ENCODE measurements around the gene IMMP2L.
"Not testable (repeated sequence)": the region's sequence is repeated elsewhere in the genome, so short reads cannot be mapped to it uniquely, and the experiment has no call there.

Gene IMMP2L

DNA sequence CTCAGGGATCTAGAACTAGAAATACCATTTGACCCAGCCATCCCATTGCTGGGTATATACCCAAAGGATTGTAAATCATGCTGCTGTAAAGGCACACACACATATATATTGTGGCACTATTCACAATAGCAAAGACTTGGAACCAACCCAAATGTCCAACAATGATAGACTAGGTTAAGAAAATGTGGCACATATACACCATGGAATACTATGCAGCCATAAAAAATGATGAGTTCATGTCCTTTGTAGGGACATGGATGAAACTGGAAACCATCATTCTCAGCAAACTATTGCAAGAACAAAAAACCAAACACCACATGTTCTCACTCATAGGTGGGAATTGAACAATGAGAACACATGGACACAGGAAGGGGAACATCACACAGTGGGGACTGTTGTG lies 56.9 kb downstream of the IMMP2L start:
- DNase-seq: not testable (repeated sequence)

DNA sequence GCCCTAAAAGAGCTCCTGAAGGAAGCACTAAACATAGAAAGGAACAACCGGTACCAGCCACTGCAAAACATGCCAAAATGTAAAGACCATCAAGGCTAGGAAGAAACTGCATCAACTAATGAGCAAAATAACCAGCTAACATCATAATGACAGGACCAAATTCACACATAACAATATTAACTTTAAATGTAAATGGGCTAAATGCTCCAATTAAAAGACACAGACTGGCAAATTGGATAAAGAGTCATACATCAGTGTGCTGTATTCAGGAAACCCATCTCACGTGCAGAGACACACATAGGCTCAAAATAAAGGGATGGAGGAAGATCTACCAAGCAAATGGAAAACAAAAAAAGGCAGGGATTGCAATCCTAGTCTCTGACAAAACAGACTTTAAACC lies 60.5 kb downstream of the IMMP2L start:
- not testable (repeated sequence) for DNase-seq

DNA sequence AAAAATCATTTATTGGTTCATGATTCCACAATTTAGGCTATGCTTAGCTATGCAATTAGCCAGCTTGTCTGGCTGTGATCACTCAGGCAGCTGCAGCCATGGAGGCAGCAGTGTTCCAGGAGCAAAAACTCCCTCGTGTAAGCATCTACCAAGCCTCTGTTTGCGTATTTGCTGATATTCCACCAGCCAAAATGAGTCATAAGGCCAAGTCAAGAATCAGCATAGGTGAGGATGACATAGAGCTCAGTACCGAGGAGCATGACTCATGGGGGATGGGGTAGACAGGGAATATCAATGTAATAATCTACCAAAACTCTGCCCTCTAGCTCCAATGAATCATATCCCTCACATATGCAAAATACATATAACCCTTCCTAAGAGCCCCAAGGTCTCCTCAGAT lies 63.3 kb downstream of the IMMP2L start:
- peak; percentile 27 for DNase-seq

DNA sequence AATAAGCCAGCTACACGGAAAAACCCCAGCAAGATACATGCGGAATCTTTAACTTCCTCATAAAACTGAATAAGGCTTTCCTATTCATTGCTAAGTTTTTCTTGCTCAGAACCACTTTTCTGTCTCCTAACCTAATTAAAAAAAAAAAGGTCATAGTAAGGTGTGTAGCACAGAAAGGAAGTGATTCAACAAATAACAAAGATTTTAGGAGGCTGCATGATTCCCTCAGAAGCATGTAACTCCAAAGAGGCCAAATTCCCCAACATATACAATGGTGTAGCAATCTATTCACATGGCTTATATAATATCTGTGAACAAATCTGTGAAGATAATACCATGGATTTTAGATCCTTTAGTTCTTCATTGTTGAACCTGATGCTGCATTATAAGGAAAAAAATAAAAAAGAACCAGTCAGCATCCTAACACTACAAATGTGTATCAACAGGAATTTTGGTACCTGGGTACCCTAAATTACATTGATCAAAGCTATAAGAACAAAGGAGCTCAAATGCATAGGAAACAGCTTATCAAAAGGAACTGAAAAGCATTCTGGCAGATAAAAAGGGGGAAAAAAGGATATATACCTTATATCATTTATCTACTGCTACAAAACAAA lies 63.8 kb downstream of the IMMP2L start:
- DNase-seq: no peak

DNA sequence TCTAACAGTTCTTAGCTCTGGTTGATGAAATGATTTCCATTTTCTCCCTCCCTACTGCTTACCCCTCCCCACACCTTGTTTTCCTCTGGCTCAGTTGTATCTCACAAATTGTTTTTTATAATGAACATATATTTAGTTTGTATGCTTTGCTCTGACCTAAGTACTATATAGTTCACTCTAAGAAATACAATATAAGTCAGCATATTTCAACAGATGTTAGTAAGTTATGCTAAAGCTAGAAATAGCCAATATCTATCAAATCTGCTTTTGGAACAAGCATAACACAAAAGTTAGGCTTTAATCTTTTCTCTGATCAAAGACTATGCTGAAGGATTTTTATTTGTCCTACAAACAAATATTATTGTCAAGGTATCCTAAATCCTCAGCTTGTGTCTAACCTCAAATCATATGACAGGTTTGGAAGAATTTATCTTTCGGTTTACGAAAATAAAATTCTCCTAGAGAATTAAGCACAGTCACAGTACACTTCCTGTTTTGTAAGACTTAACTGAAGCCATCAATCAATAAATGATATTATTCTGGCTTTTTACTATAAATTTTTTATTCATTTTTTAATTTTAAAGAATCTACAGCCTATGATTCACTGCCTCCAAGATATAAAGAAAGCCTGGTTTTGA lies 67.0 kb downstream of the IMMP2L start:
- no peak for DNase-seq

DNA sequence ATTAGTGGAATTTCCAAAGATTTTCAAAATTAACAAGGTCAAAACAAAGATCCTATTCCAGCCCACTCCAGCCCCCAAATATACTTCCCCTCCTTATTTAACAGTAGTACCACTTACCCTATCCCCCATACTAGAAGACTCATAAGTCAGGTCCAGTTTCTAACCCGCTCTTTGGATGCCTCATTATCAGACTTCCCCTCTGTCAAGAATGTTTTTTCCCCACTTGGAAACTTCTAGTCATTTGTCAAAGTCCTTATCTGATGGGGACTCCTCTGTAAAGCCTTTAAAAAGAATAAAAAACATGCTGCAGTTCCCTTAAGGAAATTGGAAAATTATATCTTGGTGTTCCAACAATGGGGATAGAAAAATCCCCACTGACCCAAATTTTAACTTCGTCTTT lies 70.1 kb downstream of the IMMP2L start:
- no peak for DNase-seq

DNA sequence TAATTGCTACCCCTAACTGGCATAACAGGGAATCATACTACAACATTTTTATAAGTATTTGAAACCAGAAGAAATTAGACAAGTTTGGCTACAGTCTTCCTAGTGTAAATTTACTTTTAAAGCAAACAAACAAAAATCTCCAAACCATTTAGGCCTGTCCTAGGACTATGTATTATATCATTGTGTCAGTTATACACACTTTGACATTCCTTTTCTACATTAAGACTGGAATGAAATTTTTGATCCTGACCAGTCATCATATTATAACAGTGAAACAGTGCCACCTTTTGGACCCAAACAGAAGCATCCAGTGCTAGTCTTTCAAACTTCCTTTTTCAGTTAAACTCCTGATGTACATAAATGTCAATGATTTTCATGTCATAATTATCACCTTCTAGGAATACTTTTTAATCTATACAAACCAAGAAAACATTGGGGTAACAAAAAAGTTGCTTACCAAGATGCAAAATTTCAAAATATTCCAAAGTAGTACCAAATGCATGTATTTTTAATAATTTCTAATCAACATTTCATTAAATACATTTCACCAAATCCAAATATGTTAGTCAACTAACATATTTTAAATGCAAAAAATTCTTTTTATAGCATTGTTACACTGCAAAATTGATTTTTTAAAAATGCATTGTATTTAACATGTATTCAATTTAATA lies 75.7 kb downstream of the IMMP2L start:
- DNase-seq: peak; percentile 64

DNA sequence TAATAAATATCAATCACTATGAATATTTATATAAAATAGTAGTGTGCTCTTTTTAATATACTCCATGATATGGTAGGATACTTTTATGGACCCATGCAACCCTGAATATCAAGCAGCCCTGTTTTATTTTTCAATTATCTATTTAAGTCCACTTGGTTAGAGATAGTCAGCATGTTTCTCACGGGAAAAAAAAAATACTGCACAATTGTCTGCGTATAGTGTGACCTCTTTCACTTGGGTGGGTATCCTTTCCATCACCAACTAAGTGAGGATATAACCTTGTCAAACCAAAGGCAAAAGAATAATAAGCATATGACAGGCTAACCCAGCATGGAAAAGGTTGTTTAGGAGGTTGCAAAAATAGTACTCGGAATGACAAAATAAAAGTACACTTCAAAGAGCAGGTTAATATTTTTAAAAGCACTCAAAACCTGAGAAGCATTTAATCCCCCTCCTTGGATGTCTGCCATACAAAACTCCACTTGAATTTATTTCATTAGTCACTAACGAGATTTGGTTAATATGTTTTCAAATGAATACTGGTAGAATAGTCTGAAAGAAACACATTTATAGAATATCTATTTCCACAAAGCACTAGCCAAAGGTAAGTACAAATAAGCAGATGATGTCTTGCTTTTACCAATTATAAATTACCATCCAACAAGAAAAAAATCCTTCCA lies 76.5 kb downstream of the IMMP2L start:
- DNase-seq: no peak

DNA sequence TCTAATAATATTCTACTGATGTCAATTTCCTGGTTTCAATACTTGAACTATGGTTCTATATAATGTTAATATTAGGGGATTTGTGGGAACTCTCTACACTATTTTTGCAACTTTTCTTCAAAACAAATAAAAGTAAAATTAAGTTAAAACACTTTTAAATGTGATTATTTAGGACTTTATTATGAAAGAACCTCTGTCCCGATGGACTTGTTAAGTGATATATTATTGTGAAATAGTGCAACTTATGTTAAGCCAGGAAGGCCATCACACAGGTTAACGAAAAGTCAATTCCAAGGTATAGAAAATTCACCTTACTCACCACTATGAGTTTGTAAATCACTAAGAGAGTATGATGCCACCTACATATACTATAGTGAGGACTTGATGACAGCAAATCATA lies 79.2 kb downstream of the IMMP2L start:
- no peak for DNase-seq

DNA sequence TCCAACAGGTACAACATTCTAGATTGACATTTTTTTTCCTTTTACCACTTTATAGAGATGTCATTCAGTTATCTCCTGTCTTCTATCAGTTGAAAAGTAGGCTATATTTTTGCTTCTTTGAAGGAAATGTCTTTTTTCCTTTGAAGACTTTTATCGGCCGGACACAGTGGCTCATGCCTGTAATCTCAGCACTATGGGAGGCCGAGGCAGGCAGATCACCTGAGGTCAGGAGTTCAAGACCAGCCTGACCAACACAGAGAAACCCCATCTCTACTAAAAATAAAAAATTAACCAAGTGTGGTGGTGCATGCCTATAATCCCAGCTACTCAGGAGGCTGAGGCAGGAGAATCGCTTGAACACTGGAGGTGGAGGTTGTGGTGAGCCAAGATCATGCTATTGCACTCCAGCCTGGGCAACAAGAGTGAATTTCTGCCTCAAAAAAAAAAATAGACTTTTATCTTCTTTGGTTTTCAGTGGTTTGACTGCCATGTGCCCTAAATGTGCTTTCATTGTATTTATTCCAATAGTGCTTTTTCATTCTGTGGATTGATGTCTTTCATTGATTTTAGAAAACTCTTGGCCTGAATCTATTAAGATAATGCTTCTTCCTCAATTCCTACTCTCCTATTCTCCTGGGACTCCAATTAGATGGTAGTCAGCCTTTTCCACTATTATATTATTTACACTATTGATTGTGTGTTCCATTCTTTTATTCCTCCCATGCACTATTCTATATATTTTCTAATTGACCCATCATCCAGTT lies 84.6 kb downstream of the IMMP2L start:
- DNase-seq: no peak

DNA sequence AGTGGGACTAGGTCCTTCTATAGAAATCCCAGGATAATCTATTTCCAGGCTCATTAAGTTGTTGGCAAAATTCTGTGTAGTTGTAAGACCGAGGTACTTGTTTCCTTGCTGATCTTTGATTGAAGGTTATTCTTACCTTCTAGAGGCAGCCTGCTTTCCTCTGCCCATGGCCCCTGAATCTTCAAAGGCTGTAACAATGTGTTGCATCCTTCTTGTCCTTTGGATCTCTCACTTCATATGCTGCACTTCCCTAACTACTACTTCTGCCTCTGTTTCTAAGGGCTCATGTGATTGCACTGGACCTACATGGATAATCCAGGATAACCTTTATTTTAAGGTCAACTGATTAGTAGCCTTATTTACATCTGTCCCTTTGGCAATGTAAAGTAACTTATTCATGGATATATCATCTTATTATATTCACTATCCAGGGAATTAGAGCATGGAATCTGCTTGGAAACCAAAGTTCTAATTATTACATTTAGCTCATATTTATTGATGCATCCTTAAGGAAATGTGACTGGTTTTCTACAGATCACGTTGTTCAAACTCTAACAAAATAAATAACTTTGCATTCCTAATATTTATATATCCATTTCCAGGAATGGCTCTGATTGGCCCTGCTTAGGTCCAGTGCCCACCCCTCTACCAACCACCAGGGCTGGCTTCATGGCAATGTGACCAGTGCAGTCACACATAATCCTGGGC lies 85.6 kb downstream of the IMMP2L start:
- DNase-seq: no peak

DNA sequence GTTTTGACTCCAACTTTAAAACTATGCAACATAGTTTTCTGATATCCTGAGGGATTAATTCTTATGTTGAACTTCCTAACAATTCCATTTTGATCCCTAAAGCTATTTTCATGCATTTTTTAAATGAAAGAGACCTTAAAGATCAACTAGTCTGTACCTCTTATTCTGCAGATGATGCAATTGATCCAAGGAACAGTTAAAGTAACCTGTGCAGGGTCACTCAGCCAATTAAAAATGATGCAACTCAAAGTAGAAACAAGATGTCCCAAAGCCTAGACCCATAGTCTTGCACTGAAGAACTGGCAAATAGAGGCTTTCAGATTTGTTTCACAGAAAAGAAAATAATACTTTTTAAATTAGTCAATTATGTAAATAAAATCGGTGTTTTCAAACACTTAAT lies 86.3 kb downstream of the IMMP2L start:
- no peak for DNase-seq

DNA sequence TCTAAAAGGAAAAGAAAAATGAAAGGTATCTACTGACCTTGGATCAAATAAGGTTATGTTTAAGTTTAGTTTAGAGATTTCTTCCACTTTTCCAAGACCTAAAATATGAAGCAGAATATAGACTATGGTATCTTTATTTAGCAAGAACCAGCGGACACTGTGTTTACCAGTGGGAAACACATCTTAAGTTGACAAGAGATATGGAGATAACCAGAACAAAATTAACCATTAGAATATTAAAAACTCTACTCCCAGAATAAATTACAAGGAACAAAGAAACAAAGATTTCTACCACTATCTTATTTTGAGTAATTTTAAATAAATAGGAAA lies 86.9 kb downstream of the IMMP2L start:
- no peak for DNase-seq

DNA sequence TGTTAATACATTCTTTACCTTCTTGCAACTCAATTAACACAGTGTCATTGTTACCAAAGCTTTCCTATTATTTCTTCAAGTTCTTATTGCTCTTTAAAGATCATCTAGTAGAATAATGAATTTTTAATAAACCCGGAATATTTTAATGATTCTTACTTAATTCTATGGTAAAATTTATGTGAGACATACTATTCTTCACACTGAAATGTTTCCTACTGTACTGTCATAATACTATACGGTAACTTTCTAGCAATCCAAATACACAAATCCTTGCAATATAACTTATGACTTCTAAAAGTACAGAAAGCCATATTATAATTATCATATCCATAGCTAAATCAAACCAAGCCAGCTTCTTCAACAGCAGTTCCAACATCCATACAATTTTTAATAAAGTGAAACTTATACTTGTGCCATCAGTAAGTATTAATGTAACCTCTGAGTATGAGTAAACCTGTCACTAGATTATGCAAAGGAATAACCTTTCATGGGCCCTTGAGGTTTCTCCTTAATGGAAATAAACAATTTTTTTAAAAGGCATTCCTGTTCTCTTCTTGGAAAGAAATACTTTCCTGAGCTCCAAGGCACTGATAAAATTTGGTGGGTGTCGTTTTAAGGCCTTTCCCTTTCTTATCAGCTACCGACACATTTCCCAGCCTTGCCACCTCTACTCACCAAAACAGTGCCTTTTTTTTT lies 87.4 kb downstream of the IMMP2L start:
- no peak for DNase-seq

DNA sequence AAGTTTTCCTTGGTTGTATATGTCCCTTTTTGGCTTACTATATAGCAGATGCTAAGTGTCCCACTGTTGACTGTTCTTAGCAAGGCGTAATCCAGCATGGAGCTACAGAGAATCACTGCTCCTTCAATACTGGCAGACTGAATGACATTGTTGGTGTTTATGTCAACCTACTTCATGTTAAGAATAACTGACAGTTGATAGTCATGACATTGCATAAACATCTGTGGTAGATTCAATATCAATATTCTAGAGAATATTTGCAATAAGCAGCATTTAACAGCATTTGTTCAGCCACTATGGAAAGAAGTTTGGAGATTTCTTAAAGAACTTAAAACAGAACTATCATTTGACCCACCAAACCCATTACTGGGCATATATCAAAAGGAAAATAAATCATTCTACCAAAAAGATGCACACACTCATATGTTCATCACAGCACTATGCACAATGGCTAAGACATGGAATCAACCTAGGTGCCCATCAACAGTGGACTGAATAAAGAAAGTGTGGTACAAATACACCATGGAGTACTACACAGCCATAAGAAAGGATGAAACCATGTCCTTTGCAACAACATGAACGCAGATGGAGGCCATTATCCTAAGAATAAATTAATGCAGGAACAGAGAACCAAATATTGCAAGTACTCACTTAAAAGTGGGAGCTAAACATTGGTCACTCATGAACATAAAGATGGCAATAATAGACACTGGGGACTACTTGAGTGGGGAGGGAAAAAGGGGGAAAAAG lies 88.7 kb downstream of the IMMP2L start:
- no peak for DNase-seq

DNA sequence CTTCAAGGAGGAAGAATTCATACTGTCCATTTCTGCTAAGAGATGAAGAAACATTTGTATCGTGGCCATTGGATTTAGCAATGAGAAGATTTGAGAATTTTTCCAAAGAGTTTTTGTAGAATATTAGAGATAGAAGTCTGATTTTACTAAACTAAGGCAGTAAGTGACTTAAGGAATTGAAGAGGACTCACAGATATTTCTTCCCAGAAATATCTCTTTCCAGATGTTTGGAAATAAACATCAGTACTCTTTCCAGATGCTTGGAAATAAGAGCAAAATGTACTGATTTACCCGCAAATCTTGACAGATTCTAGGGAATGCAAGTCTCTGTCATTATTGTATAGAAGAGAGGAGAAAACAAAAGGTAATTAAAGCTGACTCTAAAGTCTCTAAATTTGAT lies 91.3 kb downstream of the IMMP2L start:
- no peak for DNase-seq

DNA sequence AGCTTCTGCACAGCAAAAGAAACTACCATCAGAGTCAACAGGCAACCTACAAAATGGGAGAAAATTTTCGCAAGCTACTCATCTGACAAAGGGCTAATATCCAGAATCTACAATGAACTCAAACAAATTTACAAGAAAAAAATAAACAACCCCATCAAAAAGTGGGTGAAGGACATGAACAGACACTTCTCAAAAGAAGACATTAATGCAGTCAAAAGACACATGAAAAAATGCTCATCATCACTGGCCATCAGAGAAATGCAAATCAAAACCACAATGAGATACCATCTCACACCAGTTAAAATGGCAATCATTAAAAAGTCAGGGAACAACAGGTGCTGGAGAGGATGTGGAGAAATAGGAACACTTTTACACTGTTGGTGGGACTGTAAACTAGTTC lies 92.4 kb downstream of the IMMP2L start:
- DNase-seq: not testable (repeated sequence)

DNA sequence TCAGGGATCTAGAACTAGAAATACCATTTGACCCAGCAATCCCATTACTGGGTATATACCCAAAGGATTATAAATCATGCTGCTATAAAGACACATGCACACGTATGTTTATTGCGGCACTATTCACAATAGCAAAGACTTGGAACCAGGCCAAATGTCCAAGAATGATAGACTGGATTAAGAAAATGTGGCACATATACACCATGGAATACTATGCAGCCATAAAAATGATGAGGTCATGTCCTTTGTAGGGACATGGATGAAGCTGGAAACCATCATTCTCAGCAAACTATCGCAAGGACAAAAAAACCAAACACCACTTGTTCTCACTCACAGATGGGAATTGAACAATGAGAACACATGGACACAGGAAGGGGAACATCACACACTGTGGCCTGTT lies 96.5 kb downstream of the IMMP2L start:
- DNase-seq: not testable (repeated sequence)

DNA sequence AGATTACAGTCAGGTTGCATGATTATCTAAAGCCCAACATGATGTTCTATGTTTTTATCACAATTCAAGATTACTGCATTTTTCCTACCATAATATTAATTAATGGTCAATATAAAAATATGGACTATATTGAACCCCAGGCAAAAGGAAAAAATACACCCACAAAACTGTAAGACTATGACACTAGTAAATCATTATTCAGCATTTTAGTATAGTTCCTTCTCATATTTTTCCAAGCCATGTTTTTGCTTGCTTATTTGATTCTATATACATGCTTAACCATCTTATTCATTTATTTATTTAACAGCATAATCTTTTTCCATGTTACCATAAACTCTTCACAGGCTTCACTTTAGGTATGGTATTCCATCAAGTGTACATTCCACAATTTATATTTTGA lies 101.6 kb downstream of the IMMP2L start:
- no peak for DNase-seq

DNA sequence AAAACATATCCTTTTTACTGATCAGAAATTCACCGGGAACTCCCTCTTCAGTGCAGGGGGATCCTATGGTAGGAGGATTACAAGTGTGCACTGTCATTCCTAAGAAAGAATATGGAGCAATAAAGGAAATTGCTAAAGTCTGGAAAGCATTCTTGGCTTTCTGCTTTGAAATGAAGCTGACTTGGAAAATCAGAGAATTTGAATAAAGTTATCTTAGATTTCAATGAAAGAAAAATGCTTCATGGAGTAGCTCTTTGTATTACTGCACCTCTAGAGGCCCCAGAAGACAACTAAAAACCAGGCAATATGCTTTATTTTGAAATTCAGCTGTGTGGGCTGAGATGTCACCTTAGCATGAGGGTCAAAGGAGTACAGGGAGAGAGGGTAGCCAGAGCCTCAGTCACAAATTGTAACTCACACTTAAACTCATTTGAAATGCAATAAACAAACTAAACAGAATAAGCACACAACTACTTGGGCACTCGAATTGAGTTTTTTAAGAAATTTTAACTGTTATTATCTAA lies 102.5 kb downstream of the IMMP2L start:
- no peak for DNase-seq
